K562 (cell line): ENCODE measurements around the gene IFT25. TPM values are rescaled to one million over a fixed set of nuclear protein-coding genes. Genes with fewer than 3 reads are reported as not detected.

Experiments used
- CBX3 ChIP-seq, 2 experiments: IDR thresholded peaks; 1 replicate in 1 of 2; 2 replicates in 1 of 2; pipeline ENCODE4 v1.6.1; 2012; ENCODE audit warnings: inconsistent platforms in 2 of 2, low read length in 2 of 2, borderline replicate concordance in 1 of 2, control low read depth in 1 of 2
- FOXM1 ChIP-seq, 2 experiments: fragments of 450-650 bp in 1 of 2; sonication (generic) in 1 of 2; formaldehyde crosslinking in 1 of 2; IDR thresholded peaks; 2 replicates each; pipeline versions ENCODE4 v1.6.1 to v1.9.0; 2017 to 2022; ENCODE audit warnings: low read depth in 2 of 2, mild to moderate bottlenecking in 2 of 2, missing genetic modification reagents in 1 of 2, moderate library complexity in 1 of 2
- REST ChIP-seq, 2 experiments: fragments of 450-650 bp; formaldehyde crosslinking in 1 of 2; IDR thresholded peaks; 2 replicates each; pipeline versions ENCODE4 v1.4.0 to v1.6.1; 2014 to 2020; ENCODE audit warnings: mild to moderate bottlenecking in 2 of 2, borderline replicate concordance in 1 of 2, low read depth in 1 of 2
- polyA plus RNA-seq, 8 experiments: library from polyadenylated mRNA; depleted of rRNA in 4 of 8; stranded (reverse) in 5 of 8; unstranded in 3 of 8; fragments of >200 nt; fragmentation: Nextera tagmentation in 2 of 8; fragmentation: Illumina TruSeq in 1 of 8; extraction: Ambion mirVana in 2 of 8; extraction: Trizol in 1 of 8; gene quantifications; 2 replicates each; pipeline versions ENCODE4 v1.2.1 to v1.2.3, GENCODE V29; 2011 to 2014; ENCODE audit warnings: inconsistent platforms in 1 of 8, missing spikeins in 1 of 8
- total RNA-seq, 7 experiments: library from RNA; depleted of rRNA in 6 of 7; stranded (reverse); fragments of >200 nt in 6 of 7; fragmentation: Illumina TruSeq in 2 of 7; extraction: Trizol in 2 of 7; gene quantifications; 2 replicates each; pipeline versions ENCODE4 v1.2.1 to v1.2.3, GENCODE V29; 2011 to 2021; ENCODE audit warnings: low replicate concordance in 1 of 7

Gene IFT25
- total and polyA plus RNA-seq, 9 of the 15 experiments (the other 6 are each of a cell fraction or from before 2014, with no cell fraction given), result 93.6 to 209 (median 167) TPM

- peak; percentile 21; the same call in 1 of the 2 replicates for TF ChIP-seq REST (IDR thresholded peaks at IDR 0.05; ENCODE audit: borderline replicate concordance)
- no peak for TF ChIP-seq REST (CRISPR knock-in tag; IDR thresholded peaks at IDR 0.05; ENCODE audit: low read depth)
- TF ChIP-seq FOXM1 (IDR thresholded peaks at IDR 0.05; ENCODE audit: low read depth), result no peak
- TF ChIP-seq FOXM1 (CRISPR knock-in tag; IDR thresholded peaks at IDR 0.05; ENCODE audit: low read depth), result no peak
- TF ChIP-seq CBX3 (IDR thresholded peaks at IDR 0.05; ENCODE audit: borderline replicate concordance in 1 of 2, low read length in 2 of 2), result no peak
- TF ChIP-seq, all 486 proteins: peak for 5
Measured at GRCh38 chr1:53992085-53992874, 46.8 kb upstream of the IFT25 start (continued).
